Activated CD8-positive, alpha-beta memory T cell treated with anti-CD3 and anti-CD28 coated beads, Interleukin-2, amount 50 U/mL, for 48 hours (primary cell): ENCODE data around the gene CZIB.
A peak's percentile ranks its signal among the peaks of the same experiment; 100 is the strongest.
"Not testable (repeated sequence)": the region's sequence is repeated elsewhere in the genome, so short reads cannot be mapped to it uniquely, and the experiment has no call there.

Experiments used
- DNase-seq: peaks from one replicate; pipeline ENCODE4 v3.0.0-alpha.2; 2020

The CZIB gene

GRCh38 chr1:53238197-53239155 is 18.0 kb upstream of the CZIB start, which contains the start of gene MAGOH:
Gene MAGOH (minus strand): TSS chr1:53238518. CDS start chr1:53238448, 70 bp downstream.
- DNase-seq = peak; percentile 99

- no peak for DNase-seq
These were observed 17.2 kb upstream of the CZIB start for GRCh38 chr1:53237638-53238037.

GRCh38 chr1:53220962-53221286 is 490 bp upstream of the CZIB start:
- no peak for DNase-seq

- DNase-seq = no peak
These were observed 723 bp downstream of the CZIB start for GRCh38 chr1:53219711-53220110.

DNA sequence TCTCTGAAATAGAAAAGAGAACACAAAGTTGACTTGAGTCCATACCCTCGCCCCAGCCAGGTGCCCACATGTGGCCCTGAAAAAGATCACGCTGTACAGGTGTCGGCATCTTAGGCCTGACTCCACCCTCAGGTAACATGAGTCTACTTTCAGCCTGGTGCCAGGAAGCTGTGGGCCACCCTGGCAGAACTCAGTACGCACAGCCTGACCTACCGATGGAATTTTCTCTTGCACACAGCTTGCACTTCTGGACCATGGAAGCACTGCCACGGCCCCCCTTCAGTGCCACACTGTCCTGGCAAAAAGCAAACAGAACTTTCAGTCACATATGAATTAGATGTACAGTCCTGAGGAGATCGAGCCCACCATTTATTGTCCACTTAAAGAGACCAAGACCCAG is 2.2 kb downstream of the CZIB start:
- no peak for DNase-seq

- no peak for DNase-seq
These were observed 6.0 kb downstream of the CZIB start for GRCh38 chr1:53214376-53214940.

GRCh38 chr1:53210954-53211353 is 9.5 kb downstream of the CZIB start:
- no peak for DNase-seq

- no peak for DNase-seq
These were observed 10.1 kb downstream of the CZIB start for GRCh38 chr1:53210352-53210751.

DNA sequence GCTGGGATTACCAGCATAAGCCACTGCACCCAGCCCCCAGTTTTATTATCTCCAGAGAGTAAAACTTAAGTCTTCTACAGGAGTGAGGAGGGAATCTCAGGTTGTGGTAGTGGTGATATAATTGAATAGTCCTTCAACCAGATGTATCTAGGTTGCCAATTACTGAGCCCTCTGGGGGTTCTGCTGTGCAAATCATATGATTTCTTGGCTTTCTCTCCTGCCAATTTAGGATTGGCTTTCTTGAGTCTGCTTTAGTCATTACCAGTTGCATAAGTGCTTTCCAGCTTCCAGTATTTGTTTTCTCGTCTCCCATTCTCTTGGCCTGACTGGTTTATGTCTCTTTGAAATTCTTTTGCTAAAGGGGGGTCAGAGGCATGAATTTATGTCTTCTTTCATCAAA is 12.7 kb downstream of the CZIB start:
- DNase-seq = no peak

- DNase-seq = no peak
These were observed 13.6 kb downstream of the CZIB start for GRCh38 chr1:53206735-53207379.

GRCh38 chr1:53206083-53206685 is 14.2 kb downstream of the CZIB start:
- not testable (repeated sequence) for DNase-seq

GRCh38 chr1:53205496-53205895 is 14.9 kb downstream of the CZIB start:
- not testable (repeated sequence) for DNase-seq

- DNase-seq = no peak
These were observed 17.0 kb downstream of the CZIB start for GRCh38 chr1:53203466-53203865.

GRCh38 chr1:53198241-53198651 is 22.2 kb downstream of the CZIB start:
- DNase-seq = no peak

- DNase-seq = no peak
These were observed 22.9 kb downstream of the CZIB start for GRCh38 chr1:53197291-53198200.

DNA sequence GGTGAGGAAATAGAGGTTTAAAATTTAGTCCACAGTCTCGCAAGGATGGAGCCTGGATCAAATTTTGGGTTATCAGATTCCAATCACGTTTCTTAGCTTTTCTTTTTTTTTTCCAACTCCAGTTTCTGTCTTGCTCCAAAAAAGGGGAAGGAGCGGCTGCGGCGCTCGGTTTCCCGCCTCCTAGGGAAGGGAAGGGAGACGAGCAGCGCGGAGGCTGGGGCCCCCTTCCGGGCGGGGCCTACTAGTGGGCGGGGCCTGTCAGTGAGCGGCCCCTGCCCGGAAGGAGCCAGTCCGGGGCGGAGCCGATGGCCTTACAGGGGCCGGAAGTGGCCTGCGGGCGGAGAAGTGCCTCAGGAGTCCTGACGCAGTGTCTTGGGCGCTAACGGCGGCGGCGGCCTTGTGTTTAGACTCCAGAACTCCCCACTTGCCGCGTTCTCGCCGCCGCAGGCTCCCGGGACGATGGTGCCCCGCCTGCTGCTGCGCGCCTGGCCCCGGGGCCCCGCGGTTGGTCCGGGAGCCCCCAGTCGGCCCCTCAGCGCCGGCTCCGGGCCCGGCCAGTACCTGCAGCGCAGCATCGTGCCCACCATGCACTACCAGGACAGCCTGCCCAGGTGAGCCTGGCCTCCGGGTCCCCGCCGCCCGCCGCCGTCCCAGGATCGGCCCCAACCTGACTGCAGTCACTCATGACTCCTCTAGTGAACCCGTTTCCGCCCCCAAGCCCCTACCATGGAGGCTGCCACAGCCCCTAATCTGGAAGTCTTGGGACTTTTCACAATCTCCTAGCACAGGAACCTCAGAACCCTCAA is 23.7 kb downstream of the CZIB start, which contains the start of gene CPT2:
TSS of gene CPT2 (plus strand) at position 340 of the 806 bp plus-strand sequence. CDS start at position 460, 120 bp downstream.
- peak; percentile 94 for DNase-seq

DNA sequence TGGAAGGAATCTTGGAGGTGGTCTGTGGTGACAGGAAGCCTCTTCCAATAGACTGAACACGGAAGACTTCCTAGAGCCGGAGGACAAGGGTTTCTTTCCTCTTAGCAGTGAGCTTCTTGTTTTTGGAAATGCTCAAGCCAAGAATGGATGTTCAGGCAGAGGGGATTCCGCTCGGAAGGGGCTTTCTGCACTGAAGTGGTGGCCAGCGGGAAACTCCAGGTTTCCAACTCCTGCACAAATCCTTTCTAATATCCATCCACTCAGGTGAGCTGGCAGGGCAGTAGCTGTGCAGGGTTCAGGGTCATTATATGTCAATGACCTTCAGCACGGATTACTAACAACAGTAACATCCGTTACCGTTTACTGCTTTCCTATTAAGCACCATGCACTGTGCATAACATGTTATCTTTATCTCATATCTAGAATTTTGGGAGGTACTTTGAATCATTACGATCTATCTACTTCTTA is 24.4 kb downstream of the CZIB start:
- no peak for DNase-seq

DNA sequence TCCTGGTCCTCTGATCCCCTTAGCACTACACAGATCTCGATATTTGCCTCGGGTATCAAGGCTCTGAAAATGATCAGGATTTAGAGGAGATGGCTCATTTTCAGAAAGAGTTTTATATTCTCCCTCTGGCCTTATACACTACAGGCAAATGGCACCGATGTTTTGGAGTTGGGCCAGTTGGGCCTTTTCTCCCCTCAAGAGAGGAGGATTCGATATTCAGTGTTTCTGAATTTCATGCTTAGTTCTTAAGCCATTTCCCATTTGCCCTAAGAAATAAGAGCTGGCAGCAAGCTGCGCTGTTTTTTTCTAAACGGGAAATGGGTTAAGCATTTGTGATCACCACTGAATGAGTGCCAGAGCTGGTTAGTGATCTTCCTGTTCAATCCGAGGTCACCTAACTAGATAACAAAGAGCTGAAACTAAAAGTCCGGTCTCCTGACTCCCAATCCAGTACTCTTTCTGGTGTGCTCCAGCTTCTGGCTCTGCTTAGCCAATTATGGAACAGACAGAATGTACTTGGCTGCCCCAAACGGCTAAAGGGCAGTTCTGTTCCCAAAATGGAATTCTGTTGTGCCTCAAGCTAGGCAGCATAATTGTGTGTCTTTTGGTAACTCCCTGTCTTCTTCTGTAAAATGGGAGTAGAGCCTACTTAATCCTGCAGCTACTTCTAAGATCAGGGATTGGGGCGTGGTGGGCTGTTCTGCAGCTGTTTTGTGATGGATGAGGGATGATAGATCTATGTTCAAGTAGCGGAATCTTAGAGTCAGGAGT is 25.0 kb downstream of the CZIB start:
- no peak for DNase-seq

- no peak for DNase-seq
These were observed 30.2 kb downstream of the CZIB start for GRCh38 chr1:53190210-53190611.

DNA sequence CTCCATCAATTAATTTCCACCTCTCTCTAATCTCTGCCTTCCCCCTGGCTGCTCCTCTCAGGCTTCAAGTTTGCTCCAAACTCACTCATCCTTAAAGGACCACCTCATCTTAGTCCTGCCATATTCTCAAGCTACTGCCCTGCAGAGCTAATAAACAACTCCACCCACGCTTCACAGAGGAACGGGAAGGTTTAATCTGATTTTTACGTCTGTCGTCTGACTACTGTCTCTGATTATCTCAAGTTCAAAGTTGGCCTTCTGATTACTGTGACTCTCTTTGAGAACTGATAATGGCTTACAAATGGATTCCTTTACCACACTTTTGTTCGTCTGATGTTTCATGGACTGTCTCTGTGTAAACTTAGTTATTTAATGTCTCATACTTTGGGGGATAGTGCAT is 31.4 kb downstream of the CZIB start:
- DNase-seq = no peak
